HepG2 (cell line): Measurements from ENCODE around the gene LGALS8. TPM values are rescaled to one million over a fixed set of nuclear protein-coding genes. Genes with fewer than 3 reads are reported as not detected.

Experiments
- BHLHE40 ChIP-seq: IDR thresholded peaks from 2 replicates; pipeline ENCODE4 v1.6.1; 2011; ENCODE audit warnings: low read length, improper control_type of control experiment
- DR1 ChIP-seq: sonication (generic); formaldehyde crosslinking; IDR thresholded peaks from 2 replicates; pipeline ENCODE4 v1.8.0; 2021; ENCODE audit warnings: mild to moderate bottlenecking, missing genetic modification reagents, inconsistent platforms
- FOSL2 ChIP-seq: sonication (generic); formaldehyde crosslinking; IDR thresholded peaks from 2 replicates; pipeline ENCODE4 v1.4.0; 2020; ENCODE audit warnings: missing genetic modification reagents
- MXD4 ChIP-seq: IDR thresholded peaks from 2 replicates; pipeline ENCODE4 v1.6.1; 2016; ENCODE audit warnings: mild to moderate bottlenecking, missing biosample characterization, missing genetic modification reagents
- SSRP1 ChIP-seq: IDR thresholded peaks from 2 replicates; pipeline ENCODE4 v1.6.1; 2016; ENCODE audit warnings: control low read depth
- YY1 ChIP-seq: IDR thresholded peaks from 2 replicates; pipeline ENCODE4 v1.6.1; 2011; ENCODE audit warnings: low read length, low read depth, moderate library complexity, mild to moderate bottlenecking; ENCODE audit not compliant: insufficient read depth, insufficient replicate concordance
- ZBTB7B ChIP-seq: sonication (generic); formaldehyde crosslinking; IDR thresholded peaks from 2 replicates; pipeline ENCODE4 v1.4.0; 2020; ENCODE audit warnings: missing genetic modification reagents
- ZMYM3 ChIP-seq: sonication (generic); formaldehyde crosslinking; IDR thresholded peaks from 2 replicates; pipeline ENCODE4 v1.5.1; 2020; ENCODE audit warnings: mild to moderate bottlenecking, missing genetic modification reagents
- ZNF224 ChIP-seq: sonication (generic); formaldehyde crosslinking; IDR thresholded peaks from 2 replicates; pipeline ENCODE4 v1.5.0; 2020; ENCODE audit warnings: mild to moderate bottlenecking, missing genetic modification reagents
- ZNF34 ChIP-seq: sonication (generic); formaldehyde crosslinking; IDR thresholded peaks from 2 replicates; pipeline ENCODE4 v1.4.0; 2020; ENCODE audit warnings: mild to moderate bottlenecking, missing genetic modification reagents, borderline replicate concordance
- ZNF382 ChIP-seq: sonication (generic); formaldehyde crosslinking; IDR thresholded peaks from 2 replicates; pipeline ENCODE4 v1.5.0; 2020; ENCODE audit warnings: missing genetic modification reagents, mild to moderate bottlenecking, borderline replicate concordance
- ZNF652 ChIP-seq: IDR thresholded peaks from 2 replicates; pipeline ENCODE4 v1.6.1; 2016; ENCODE audit warnings: low read depth, borderline replicate concordance
- polyA plus RNA-seq, 8 experiments: library from polyadenylated mRNA; depleted of rRNA in 3 of 8; stranded (reverse) in 7 of 8; unstranded in 1 of 8; fragments of >200 nt; fragmentation: Illumina TruSeq in 4 of 8; extraction: Trizol in 4 of 8; gene quantifications; 2 replicates each; pipeline versions ENCODE4 v1.2.1 to v1.2.3, GENCODE V29; 2011 to 2016; ENCODE audit warnings: low read depth in 4 of 8, missing spikeins in 1 of 8, mixed read lengths in 1 of 8; ENCODE audit not compliant: insufficient read depth in 1 of 8
- total RNA-seq, 5 experiments: library from RNA; depleted of rRNA; stranded (reverse); fragments of >200 nt; fragmentation: Illumina TruSeq; extraction: Trizol; gene quantifications; 2 replicates each; pipeline ENCODE4 v1.2.3, GENCODE V29; 2016; ENCODE audit warnings: low read depth in 1 of 5
- TF ChIP-seq, protein P1 (sequence below): sonication (generic); formaldehyde crosslinking; IDR thresholded peaks from 2 replicates; pipeline ENCODE4 v1.4.0; 2020; ENCODE audit warnings: missing genetic modification reagents
- TF ChIP-seq, protein P2 (sequence below): sonication (generic); formaldehyde crosslinking; IDR thresholded peaks from 2 replicates; pipeline ENCODE4 v1.8.1; 2023; ENCODE audit warnings: mild to moderate bottlenecking, missing genetic modification reagents
- TF ChIP-seq, protein P3 (sequence below): sonication (generic); formaldehyde crosslinking; IDR thresholded peaks from 2 replicates; pipeline ENCODE4 v1.4.0; 2020; ENCODE audit warnings: mild to moderate bottlenecking, missing genetic modification reagents
- TF ChIP-seq, protein P4 (sequence below), 2 experiments: sonication (generic) in 1 of 2; formaldehyde crosslinking in 1 of 2; IDR thresholded peaks; 2 replicates each; pipeline versions ENCODE4 v1.5.1 to v1.6.1; 2011 to 2020; ENCODE audit warnings: borderline replicate concordance in 1 of 2, low read depth in 1 of 2, low read length in 1 of 2, mild to moderate bottlenecking in 1 of 2, missing genetic modification reagents in 1 of 2, moderate library complexity in 1 of 2
- TF ChIP-seq, protein P5 (sequence below): sonication (generic); formaldehyde crosslinking; IDR thresholded peaks from 2 replicates; pipeline ENCODE4 v1.4.0; 2020; ENCODE audit warnings: missing genetic modification reagents

Gene LGALS8
- total and polyA plus RNA-seq, 2 of the 13 experiments (the other 11 are each of a cell fraction or from before 2014, with no cell fraction given) = 29.3 to 185 TPM

DNA sequence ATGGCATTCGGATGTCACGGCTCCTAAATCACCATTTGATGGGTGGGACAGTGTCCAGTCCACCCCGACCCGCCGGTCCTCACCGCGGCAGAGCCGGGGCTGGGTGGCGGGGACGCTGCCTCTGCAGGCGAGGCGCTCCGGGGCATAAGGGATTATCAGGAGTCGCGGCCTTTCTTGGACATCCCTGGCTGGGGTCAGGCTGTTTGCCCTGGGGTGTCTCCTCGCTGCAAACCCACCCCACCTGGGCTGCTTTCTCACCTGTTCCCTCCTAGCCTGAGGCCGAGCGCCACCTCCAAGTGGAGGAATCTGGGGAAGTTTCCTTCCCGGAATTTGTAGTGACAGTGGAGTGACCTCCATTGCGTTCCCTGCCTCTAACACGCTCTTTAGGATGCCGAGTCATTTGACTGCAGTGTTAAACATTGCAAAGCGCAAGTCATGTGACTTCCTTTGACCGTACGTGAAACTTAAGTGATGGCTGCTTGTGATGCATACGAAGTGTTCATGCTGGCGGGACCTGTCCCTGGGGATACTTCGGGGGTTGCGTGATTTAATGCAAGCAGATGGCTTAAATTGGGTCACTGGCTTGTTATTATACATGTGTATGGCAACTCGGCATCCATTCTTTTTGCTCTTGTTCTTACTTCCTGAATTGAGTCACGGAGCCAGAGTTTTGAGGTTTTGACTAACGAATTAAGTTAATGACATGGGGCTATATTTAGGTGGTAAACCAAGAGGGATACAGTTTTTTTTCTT is 536 bp downstream of the LGALS8 start (continued):
- TF ChIP-seq ZNF34 (CRISPR knock-in tag) (no peak), ZMYM3 (CRISPR knock-in tag) (no peak), MXD4 (CRISPR knock-in tag) (peak; percentile 65; the same call in 1 of the 2 replicates), YY1 (peak; percentile 63), ZNF652 (CRISPR knock-in tag) (peak; percentile 13; the same call in 1 of the 2 replicates), DR1 (0 out of 2 replicates have a peak, but pooled peaks have one; percentile 43), ZNF224 (CRISPR knock-in tag) (no peak), BHLHE40 (peak; percentile 66), FOSL2 (CRISPR knock-in tag) (peak; percentile 71), ZNF382 (CRISPR knock-in tag) (no peak), ZBTB7B (CRISPR knock-in tag) (no peak), SSRP1 (CRISPR knock-in tag) (peak; percentile 24; the same call in 1 of the 2 replicates)
- TF ChIP-seq, protein P1, sequence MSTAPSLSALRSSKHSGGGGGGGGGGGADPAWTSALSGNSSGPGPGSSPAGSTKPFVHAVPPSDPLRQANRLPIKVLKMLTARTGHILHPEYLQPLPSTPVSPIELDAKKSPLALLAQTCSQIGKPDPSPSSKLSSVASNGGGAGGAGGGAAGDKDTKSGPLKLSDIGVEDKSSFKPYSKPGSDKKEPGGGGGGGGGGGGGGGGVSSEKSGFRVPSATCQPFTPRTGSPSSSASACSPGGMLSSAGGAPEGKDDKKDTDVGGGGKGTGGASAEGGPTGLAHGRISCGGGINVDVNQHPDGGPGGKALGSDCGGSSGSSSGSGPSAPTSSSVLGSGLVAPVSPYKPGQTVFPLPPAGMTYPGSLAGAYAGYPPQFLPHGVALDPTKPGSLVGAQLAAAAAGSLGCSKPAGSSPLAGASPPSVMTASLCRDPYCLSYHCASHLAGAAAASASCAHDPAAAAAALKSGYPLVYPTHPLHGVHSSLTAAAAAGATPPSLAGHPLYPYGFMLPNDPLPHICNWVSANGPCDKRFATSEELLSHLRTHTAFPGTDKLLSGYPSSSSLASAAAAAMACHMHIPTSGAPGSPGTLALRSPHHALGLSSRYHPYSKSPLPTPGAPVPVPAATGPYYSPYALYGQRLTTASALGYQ (CRISPR knock-in tag) = no peak
- TF ChIP-seq, protein P2, sequence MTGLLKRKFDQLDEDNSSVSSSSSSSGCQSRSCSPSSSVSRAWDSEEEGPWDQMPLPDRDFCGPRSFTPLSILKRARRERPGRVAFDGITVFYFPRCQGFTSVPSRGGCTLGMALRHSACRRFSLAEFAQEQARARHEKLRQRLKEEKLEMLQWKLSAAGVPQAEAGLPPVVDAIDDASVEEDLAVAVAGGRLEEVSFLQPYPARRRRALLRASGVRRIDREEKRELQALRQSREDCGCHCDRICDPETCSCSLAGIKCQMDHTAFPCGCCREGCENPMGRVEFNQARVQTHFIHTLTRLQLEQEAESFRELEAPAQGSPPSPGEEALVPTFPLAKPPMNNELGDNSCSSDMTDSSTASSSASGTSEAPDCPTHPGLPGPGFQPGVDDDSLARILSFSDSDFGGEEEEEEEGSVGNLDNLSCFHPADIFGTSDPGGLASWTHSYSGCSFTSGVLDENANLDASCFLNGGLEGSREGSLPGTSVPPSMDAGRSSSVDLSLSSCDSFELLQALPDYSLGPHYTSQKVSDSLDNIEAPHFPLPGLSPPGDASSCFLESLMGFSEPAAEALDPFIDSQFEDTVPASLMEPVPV (CRISPR knock-in tag) = no peak
- TF ChIP-seq, protein P3, sequence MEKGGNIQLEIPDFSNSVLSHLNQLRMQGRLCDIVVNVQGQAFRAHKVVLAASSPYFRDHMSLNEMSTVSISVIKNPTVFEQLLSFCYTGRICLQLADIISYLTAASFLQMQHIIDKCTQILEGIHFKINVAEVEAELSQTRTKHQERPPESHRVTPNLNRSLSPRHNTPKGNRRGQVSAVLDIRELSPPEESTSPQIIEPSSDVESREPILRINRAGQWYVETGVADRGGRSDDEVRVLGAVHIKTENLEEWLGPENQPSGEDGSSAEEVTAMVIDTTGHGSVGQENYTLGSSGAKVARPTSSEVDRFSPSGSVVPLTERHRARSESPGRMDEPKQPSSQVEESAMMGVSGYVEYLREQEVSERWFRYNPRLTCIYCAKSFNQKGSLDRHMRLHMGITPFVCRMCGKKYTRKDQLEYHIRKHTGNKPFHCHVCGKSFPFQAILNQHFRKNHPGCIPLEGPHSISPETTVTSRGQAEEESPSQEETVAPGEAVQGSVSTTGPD (CRISPR knock-in tag) = no peak
- TF ChIP-seq, protein P4, sequence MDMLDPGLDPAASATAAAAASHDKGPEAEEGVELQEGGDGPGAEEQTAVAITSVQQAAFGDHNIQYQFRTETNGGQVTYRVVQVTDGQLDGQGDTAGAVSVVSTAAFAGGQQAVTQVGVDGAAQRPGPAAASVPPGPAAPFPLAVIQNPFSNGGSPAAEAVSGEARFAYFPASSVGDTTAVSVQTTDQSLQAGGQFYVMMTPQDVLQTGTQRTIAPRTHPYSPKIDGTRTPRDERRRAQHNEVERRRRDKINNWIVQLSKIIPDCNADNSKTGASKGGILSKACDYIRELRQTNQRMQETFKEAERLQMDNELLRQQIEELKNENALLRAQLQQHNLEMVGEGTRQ (IDR thresholded peaks at IDR 0.05; ENCODE audit: low read depth, low read length) = peak; percentile 78
- TF ChIP-seq, protein P4 (CRISPR knock-in tag; IDR thresholded peaks at IDR 0.05; ENCODE audit: borderline replicate concordance) = peak; percentile 84; the same call in 1 of the 2 replicates
- TF ChIP-seq, protein P5, sequence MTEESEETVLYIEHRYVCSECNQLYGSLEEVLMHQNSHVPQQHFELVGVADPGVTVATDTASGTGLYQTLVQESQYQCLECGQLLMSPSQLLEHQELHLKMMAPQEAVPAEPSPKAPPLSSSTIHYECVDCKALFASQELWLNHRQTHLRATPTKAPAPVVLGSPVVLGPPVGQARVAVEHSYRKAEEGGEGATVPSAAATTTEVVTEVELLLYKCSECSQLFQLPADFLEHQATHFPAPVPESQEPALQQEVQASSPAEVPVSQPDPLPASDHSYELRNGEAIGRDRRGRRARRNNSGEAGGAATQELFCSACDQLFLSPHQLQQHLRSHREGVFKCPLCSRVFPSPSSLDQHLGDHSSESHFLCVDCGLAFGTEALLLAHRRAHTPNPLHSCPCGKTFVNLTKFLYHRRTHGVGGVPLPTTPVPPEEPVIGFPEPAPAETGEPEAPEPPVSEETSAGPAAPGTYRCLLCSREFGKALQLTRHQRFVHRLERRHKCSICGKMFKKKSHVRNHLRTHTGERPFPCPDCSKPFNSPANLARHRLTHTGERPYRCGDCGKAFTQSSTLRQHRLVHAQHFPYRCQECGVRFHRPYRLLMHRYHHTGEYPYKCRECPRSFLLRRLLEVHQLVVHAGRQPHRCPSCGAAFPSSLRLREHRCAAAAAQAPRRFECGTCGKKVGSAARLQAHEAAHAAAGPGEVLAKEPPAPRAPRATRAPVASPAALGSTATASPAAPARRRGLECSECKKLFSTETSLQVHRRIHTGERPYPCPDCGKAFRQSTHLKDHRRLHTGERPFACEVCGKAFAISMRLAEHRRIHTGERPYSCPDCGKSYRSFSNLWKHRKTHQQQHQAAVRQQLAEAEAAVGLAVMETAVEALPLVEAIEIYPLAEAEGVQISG (CRISPR knock-in tag) = peak; percentile 32; the same call in 1 of the 2 replicates
